Osteocyte (in vitro differentiated cells): ENCODE measurements around the gene B3GALNT1. TPM values are rescaled to one million over a fixed set of nuclear protein-coding genes. Genes with fewer than 3 reads are reported as not detected.
"Not testable (repeated sequence)": the region's sequence is repeated elsewhere in the genome, so short reads cannot be mapped to it uniquely, and the experiment has no call there.

ENCODE experiments used
- DNase-seq: peaks from one replicate; pipeline ENCODE4 v3.0.0; 2021; ENCODE audit warnings: mixed read lengths; ENCODE audit not compliant: unreplicated experiment; ENCODE audit errors: extremely low spot score
- H3K27ac Mint-ChIP-seq: one replicate; pipeline ENCODE4 v1.8.0; 2021; ENCODE audit warnings: mild to moderate bottlenecking, mixed read lengths; ENCODE audit not compliant: unreplicated experiment
- H3K27me3 Mint-ChIP-seq: one replicate; pipeline ENCODE4 v1.8.0; 2021; ENCODE audit warnings: mixed read lengths; ENCODE audit not compliant: unreplicated experiment
- H3K36me3 Mint-ChIP-seq: one replicate; pipeline ENCODE4 v1.8.0; 2021; ENCODE audit warnings: mixed read lengths; ENCODE audit not compliant: unreplicated experiment
- H3K4me1 Mint-ChIP-seq: one replicate; pipeline ENCODE4 v1.8.0; 2021; ENCODE audit warnings: mixed read lengths; ENCODE audit not compliant: unreplicated experiment
- H3K4me3 Mint-ChIP-seq: one replicate; pipeline ENCODE4 v1.8.0; 2021; ENCODE audit warnings: mild to moderate bottlenecking, moderate library complexity, mixed read lengths; ENCODE audit not compliant: unreplicated experiment
- H3K9me3 Mint-ChIP-seq: one replicate; pipeline ENCODE4 v1.8.0; 2021; ENCODE audit warnings: mixed read lengths; ENCODE audit not compliant: unreplicated experiment
- total RNA-seq: library from RNA; stranded (reverse); gene quantifications from 2 replicates; pipeline ENCODE4 v1.2.1, GENCODE V29; 2021
- TF ChIP-seq, protein P1 (sequence below): fragments of 200-600 bp; sonication (generic); IDR thresholded peaks from 2 replicates; pipeline ENCODE4 v1.5.0; 2021; ENCODE audit warnings: antibody characterized with exemption, mild to moderate bottlenecking, moderate library complexity

The B3GALNT1 gene
- total RNA-seq, 1 donor from 2014 or later: 15.0 TPM

DNA sequence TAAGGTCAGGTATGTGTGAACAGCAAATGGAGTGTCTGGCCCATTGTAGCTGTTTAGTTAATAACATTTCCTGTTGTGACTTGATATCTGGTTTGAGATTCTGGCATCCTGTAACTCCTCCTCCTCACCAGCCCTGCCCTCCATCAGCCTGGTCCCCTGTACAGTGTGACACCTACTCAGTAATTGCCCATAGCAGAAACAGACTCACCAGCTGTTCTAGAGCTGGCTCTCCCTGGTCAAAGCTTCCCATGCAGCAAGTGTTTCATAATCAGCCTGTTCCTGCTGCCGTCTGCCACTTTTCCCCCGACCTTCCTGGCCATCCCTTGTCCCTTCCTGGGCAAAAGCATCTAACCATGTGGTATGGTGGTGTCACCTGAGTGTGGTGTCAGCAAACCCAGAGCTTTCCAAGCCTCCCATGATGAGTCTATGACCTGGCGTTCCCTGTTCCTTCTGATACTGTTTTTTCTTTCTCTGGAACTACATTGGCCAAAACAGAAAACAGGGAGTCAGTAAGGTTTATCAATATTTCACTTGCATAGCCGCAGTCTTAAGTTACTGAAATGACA is 55.4 kb downstream of the B3GALNT1 start:
- Mint-ChIP-seq H3K27me3 (no peaks in the 10 kb centered on the region), H3K36me3 (no peaks in the 10 kb centered on the region), H3K4me1 (peaks cover 5% of the 10 kb centered on the region), H3K27ac (no peak overlapping the region), H3K9me3 (no peaks in the 10 kb centered on the region), H3K4me3 (no peak overlapping the region)
- DNase-seq: no peak
- TF ChIP-seq, protein P1, sequence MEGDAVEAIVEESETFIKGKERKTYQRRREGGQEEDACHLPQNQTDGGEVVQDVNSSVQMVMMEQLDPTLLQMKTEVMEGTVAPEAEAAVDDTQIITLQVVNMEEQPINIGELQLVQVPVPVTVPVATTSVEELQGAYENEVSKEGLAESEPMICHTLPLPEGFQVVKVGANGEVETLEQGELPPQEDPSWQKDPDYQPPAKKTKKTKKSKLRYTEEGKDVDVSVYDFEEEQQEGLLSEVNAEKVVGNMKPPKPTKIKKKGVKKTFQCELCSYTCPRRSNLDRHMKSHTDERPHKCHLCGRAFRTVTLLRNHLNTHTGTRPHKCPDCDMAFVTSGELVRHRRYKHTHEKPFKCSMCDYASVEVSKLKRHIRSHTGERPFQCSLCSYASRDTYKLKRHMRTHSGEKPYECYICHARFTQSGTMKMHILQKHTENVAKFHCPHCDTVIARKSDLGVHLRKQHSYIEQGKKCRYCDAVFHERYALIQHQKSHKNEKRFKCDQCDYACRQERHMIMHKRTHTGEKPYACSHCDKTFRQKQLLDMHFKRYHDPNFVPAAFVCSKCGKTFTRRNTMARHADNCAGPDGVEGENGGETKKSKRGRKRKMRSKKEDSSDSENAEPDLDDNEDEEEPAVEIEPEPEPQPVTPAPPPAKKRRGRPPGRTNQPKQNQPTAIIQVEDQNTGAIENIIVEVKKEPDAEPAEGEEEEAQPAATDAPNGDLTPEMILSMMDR: no peak

DNA sequence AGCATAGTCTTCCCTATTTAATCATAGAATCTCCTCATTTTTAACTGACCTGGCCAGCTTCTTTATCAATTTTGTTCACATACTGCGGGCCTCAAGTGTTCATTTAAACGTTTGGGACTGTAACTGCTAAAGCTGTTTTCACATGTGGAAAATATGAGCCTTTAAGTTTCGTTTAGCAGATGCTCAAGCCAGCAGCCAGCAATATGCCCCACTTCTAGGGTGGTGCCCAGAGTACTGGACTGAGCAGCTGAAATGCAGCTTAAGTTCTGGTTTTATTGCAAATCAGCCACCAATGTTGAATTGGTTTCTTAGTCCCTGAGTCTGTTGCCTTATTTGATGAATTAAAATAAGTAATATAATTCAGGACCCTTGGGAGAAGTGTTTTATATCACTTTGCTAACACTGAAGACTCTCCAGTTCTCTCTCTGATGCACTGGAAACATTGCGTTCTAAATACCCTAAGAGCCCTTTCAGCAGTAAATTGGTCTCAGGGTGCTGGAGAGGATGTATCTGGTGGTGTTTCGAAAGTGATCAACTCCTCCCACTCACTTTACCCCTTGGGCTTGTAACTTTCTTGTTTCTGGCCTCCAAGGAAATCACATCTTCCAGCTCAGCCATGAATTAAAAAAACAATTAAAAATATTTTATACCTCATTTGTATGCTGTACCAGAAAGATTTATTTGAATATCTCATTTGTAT is 61.7 kb downstream of the B3GALNT1 start:
- Mint-ChIP-seq H3K4me3 (no peak overlapping the region), H3K4me1 (peaks cover 6% of the 10 kb centered on the region), H3K9me3 (no peaks in the 10 kb centered on the region), H3K36me3 (no peaks in the 10 kb centered on the region), H3K27me3 (no peaks in the 10 kb centered on the region), H3K27ac (no peak overlapping the region)
- DNase-seq: no peak
- TF ChIP-seq, protein P1: no peak

DNA sequence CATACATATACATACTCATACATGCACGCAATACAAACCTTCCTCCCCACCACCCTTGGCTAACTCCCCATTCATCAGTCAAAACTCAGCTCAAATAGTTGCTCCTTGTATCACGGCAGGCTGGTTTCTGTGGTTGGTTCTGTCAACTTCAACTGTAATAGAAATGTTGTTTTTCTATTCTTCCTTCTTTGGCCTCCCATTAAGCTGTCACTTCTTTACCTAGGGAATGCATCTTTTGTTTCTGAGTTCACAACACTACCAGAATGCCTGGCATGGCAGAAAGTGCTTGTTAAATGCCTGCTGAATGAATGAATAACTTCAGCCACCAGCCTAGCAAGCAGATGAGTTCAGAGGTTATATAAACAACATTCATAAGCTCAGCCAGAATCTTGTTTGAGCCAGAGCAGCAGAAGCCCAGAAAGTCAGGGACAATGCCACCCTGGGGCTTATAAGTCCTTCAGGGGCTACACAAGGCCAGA is 63.1 kb downstream of the B3GALNT1 start:
- Mint-ChIP-seq H3K4me3 (no peak overlapping the region), H3K27me3 (no peaks in the 10 kb centered on the region), H3K4me1 (peaks cover 6% of the 10 kb centered on the region), H3K27ac (peak overlapping the region; percentile 32), H3K9me3 (no peaks in the 10 kb centered on the region), H3K36me3 (no peaks in the 10 kb centered on the region)
- TF ChIP-seq, protein P1: no peak
- DNase-seq: no peak

GRCh38 chr3:161038725-161039124 is 66.4 kb downstream of the B3GALNT1 start:
- TF ChIP-seq, protein P1: no peak
- Mint-ChIP-seq H3K4me1 (peaks cover 13% of the 10 kb centered on the region), H3K4me3 (no peak overlapping the region), H3K27me3 (no peaks in the 10 kb centered on the region), H3K9me3 (peaks cover 1% of the 10 kb centered on the region), H3K27ac (no peak overlapping the region), H3K36me3 (no peaks in the 10 kb centered on the region)
- no peak for DNase-seq

DNA sequence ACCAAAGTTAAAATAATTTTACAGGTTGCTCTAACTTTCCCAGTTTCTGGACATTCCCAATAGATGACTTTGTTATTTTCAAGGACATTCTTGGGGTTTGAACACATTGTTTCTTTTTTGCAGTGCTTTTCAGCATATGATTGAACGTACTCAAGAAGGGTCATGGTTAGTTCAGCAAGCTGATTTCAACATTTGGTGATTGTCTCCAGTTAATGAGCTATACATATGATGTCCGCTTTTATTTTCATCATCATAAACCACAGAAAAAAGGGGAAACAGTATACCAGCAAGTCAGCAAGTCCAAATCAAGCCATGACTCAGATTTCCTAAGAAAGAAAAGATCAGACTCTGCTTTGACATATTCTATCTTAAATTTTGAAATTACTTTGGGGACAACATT is 69.4 kb downstream of the B3GALNT1 start:
- H3K4me3 Mint-ChIP-seq: no peak overlapping the region
- peaks cover 7% of the 10 kb centered on the region for H3K4me1 Mint-ChIP-seq
- peaks cover 11% of the 10 kb centered on the region for H3K9me3 Mint-ChIP-seq
- no peaks in the 10 kb centered on the region for H3K27me3 Mint-ChIP-seq
- H3K36me3 Mint-ChIP-seq: no peaks in the 10 kb centered on the region
- H3K27ac Mint-ChIP-seq: no peak overlapping the region
- DNase-seq: no peak
- TF ChIP-seq, protein P1: no peak

GRCh38 chr3:161034913-161035550 is 70.1 kb downstream of the B3GALNT1 start:
- not testable (repeated sequence) for H3K4me1 Mint-ChIP-seq, H3K4me3 Mint-ChIP-seq, H3K36me3 Mint-ChIP-seq, H3K27me3 Mint-ChIP-seq, H3K27ac Mint-ChIP-seq, DNase-seq
- peaks cover 11% of the 10 kb centered on the region for H3K9me3 Mint-ChIP-seq
